ENCODE results near the gene ADGRL3.
"Not testable (repeated sequence)": the region's sequence is repeated elsewhere in the genome, so short reads cannot be mapped to it uniquely, and the experiment has no call there.

Gene ADGRL3

GRCh38 chr4:61921920-61922319 is 721.8 kb downstream of the ADGRL3 start:
- FAIRE-seq, result no peak

- no peak for FAIRE-seq
Measured at GRCh38 chr4:61922766-61923165, 722.6 kb downstream of the ADGRL3 start.

- FAIRE-seq, result no peak
Measured at GRCh38 chr4:61923179-61923578, 723.1 kb downstream of the ADGRL3 start.

- no peak for FAIRE-seq
Measured at GRCh38 chr4:61924131-61924530, 724.0 kb downstream of the ADGRL3 start.

- FAIRE-seq, result no peak
Measured at GRCh38 chr4:61933527-61933926, 733.4 kb downstream of the ADGRL3 start.

GRCh38 chr4:61934198-61934597 is 734.1 kb downstream of the ADGRL3 start:
- no peak for FAIRE-seq

GRCh38 chr4:61938250-61938846 is 738.2 kb downstream of the ADGRL3 start:
- FAIRE-seq, result no peak

GRCh38 chr4:61950625-61951024 is 750.5 kb downstream of the ADGRL3 start:
- FAIRE-seq, result no peak

GRCh38 chr4:61953386-61953785 is 753.3 kb downstream of the ADGRL3 start:
- FAIRE-seq, result no peak

- no peak for FAIRE-seq
Measured at GRCh38 chr4:61958591-61958990, 758.5 kb downstream of the ADGRL3 start.

GRCh38 chr4:61959087-61959486 is 759.0 kb downstream of the ADGRL3 start:
- no peak for FAIRE-seq

- FAIRE-seq, result no peak
Measured at GRCh38 chr4:61984260-61984909, 784.3 kb downstream of the ADGRL3 start.

- FAIRE-seq, result no peak
Measured at GRCh38 chr4:61985426-61985825, 785.3 kb downstream of the ADGRL3 start.

GRCh38 chr4:61986929-61987328 is 786.8 kb downstream of the ADGRL3 start:
- FAIRE-seq, result not testable (repeated sequence)

GRCh38 chr4:61992351-61992750 is 792.2 kb downstream of the ADGRL3 start:
- no peak for FAIRE-seq

GRCh38 chr4:61994036-61994435 is 793.9 kb downstream of the ADGRL3 start:
- no peak for FAIRE-seq

- FAIRE-seq, result no peak
Measured at GRCh38 chr4:61995717-61996340, 795.7 kb downstream of the ADGRL3 start.

GRCh38 chr4:61996943-61997342 is 796.8 kb downstream of the ADGRL3 start:
- FAIRE-seq, result no peak

GRCh38 chr4:61997831-61998230 is 797.7 kb downstream of the ADGRL3 start:
- no peak for FAIRE-seq

- no peak for FAIRE-seq
Measured at GRCh38 chr4:62003695-62004094, 803.6 kb downstream of the ADGRL3 start.

GRCh38 chr4:62004881-62005280 is 804.8 kb downstream of the ADGRL3 start:
- FAIRE-seq, result no peak

- no peak for FAIRE-seq
Measured at GRCh38 chr4:62006108-62006507, 806.0 kb downstream of the ADGRL3 start.

GRCh38 chr4:62015043-62015739 is 815.1 kb downstream of the ADGRL3 start:
- no peak for FAIRE-seq

GRCh38 chr4:62018537-62018936 is 818.4 kb downstream of the ADGRL3 start:
- FAIRE-seq, result no peak

Measured in colon (tissue), 2 donors.